Globus pallidus (tissue), 1 donor: ENCODE results near the gene TLCD3B.

Source experiments
- DNase-seq: peaks from one replicate; pipeline ENCODE4 v3.0.0-alpha.2; 2015; ENCODE audit warnings: low spot score

Gene TLCD3B

GRCh38 chr16:29988346-29989075 is 42.6 kb downstream of the TLCD3B start:
- DNase-seq = no peak

- no peak for DNase-seq
Observed at GRCh38 chr16:29987371-29988085, 43.5 kb downstream of the TLCD3B start.

GRCh38 chr16:29986931-29987330 is 44.1 kb downstream of the TLCD3B start:
- DNase-seq = no peak

GRCh38 chr16:29986231-29986630 is 44.8 kb downstream of the TLCD3B start:
- no peak for DNase-seq

- no peak for DNase-seq
Observed at GRCh38 chr16:29985271-29985811, 45.7 kb downstream of the TLCD3B start.

- DNase-seq = no peak
Observed at GRCh38 chr16:29984764-29985147, 46.3 kb downstream of the TLCD3B start.

- DNase-seq = no peak
Observed at GRCh38 chr16:29984137-29984763, 46.8 kb downstream of the TLCD3B start.

- no peak for DNase-seq
Observed at GRCh38 chr16:29983420-29984136, 47.5 kb downstream of the TLCD3B start.

- no peak for DNase-seq
Observed at GRCh38 chr16:29982560-29983419, 48.3 kb downstream of the TLCD3B start.

- DNase-seq = no peak
Observed at GRCh38 chr16:29978564-29979270, 52.4 kb downstream of the TLCD3B start.

GRCh38 chr16:29978081-29978480 is 53.0 kb downstream of the TLCD3B start:
- DNase-seq = no peak

- DNase-seq = no peak
Observed at GRCh38 chr16:29977063-29977825, 53.8 kb downstream of the TLCD3B start.

- no peak for DNase-seq
Observed at GRCh38 chr16:29975811-29976511, 55.1 kb downstream of the TLCD3B start.

GRCh38 chr16:29975134-29975538 is 55.9 kb downstream of the TLCD3B start:
- no peak for DNase-seq
